A549 (cell line): Measurements from ENCODE around the gene CCDC117.

ENCODE experiments used
- CTCF ChIP-seq: fragments of >200 bp; sonication (Bioruptor Twin); formaldehyde crosslinking; IDR thresholded peaks from 3 replicates; pipeline ENCODE4 v1.5.1; 2016
- HOXB5 ChIP-seq: fragments of 250-450 bp; sonication (Bioruptor Pico); IDR thresholded peaks from 2 replicates; pipeline ENCODE4 v1.5.0; 2020; ENCODE audit warnings: mild to moderate bottlenecking, moderate library complexity
- KDM5A ChIP-seq: fragments of 200-600 bp; sonication (generic); IDR thresholded peaks from 2 replicates; pipeline ENCODE4 v1.6.1; 2016; ENCODE audit warnings: antibody characterized with exemption, mild to moderate bottlenecking
- ZC3H11A ChIP-seq: fragments of 450-650 bp; IDR thresholded peaks from 2 replicates; pipeline ENCODE4 v1.6.1; 2014; ENCODE audit warnings: antibody characterized with exemption, mild to moderate bottlenecking

DNA sequence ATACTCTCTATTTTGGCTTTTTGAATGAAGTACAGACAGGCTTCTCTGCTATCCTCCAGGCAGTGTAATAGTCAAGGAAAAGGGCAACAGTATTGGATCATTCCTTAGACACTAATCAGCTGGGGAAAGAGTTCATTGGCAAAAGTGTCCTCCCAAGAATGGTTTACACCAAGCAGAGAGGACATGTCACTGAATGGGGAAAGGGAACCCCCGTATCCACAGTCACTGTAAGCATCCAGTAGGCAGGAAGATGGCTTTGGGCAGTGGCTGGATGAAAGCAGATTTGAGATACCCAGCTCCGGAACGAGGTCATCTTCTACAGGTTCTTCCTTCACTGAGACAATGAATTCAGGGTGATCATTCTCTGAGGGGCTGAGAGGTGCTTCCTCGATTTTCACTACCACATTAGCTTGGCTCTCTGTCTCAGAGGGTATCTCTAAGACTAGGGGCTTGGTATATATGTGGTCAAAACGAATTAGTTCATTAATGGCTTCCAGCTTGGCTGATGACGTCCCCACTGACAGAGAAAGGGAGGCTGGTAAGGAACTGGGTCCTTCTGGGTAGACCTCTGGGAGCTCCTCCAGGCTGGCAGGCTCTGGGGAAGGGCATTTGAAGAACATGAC is 22.7 kb downstream of the CCDC117 start:
- TF ChIP-seq CTCF (no peak), ZC3H11A (no peak), HOXB5 (CRISPR knock-in tag) (no peak), KDM5A (no peak)
